ENCODE results near the gene PATE4. TPM values are rescaled to one million over a fixed set of nuclear protein-coding genes. Genes with fewer than 3 reads are reported as not detected.

Gene PATE4
- total RNA-seq, 1 donor from 2014 or later = not detected

- intact Hi-C loops (cut with DNase I) = loop anchor here (10.0 kb wide), 1 partner anchor 929 kb away; the partner anchor contains the start of gene CCDC15
Observed at GRCh38 chr11:125883375-125883774, 50.3 kb downstream of the PATE4 start.

GRCh38 chr11:125886997-125887372 is 53.9 kb downstream of the PATE4 start:
- no peak for DNase-seq (ENCODE audit: low spot score)
- intact Hi-C loops (cut with DNase I) = loop anchor here (2.0 to 10.0 kb wide), 2 partner anchors 16 to 932 kb away; partner anchors contain the start of genes CCDC15 and PUS3

More at GRCh38 chr11:125883375-125883774, 50.3 kb downstream of the PATE4 start:
- DNase-seq (ENCODE audit: low spot score) = no peak

GRCh38 chr11:125887373-125888324 is 54.5 kb downstream of the PATE4 start, which contains the start of gene HYLS1:
Gene HYLS1, plus strand, starts transcription at chr11:125887668. Its CDS starts 11,701 bp downstream, at chr11:125899369.
- intact Hi-C loops (cut with DNase I) = loop anchor here (2.0 to 10.0 kb wide), 2 partner anchors 15 to 933 kb away; partner anchors contain the start of genes CCDC15 and PUS3
- peak; percentile 96 for DNase-seq (ENCODE audit: low spot score)

Other genes starting within 250 kb of the PATE4 start
- gene STT3A, start 240.5 kb upstream of the PATE4 start, total RNA-seq = 57.8 TPM
- 1.7 TPM for gene CHEK1, start 208.2 kb upstream of the PATE4 start, total RNA-seq
- gene ACRV1, start 152.5 kb upstream of the PATE4 start, total RNA-seq = not detected
- not detected for gene PATE1, start 87.0 kb upstream of the PATE4 start, total RNA-seq
- gene PATE2, start 54.5 kb upstream of the PATE4 start, total RNA-seq = not detected
- gene PATE3, start 45.2 kb upstream of the PATE4 start, total RNA-seq = not detected
- gene HYLS1, start 54.4 kb downstream of the PATE4 start, total RNA-seq = 2.3 TPM
- 7.1 TPM for gene PUS3, start 69.9 kb downstream of the PATE4 start, total RNA-seq
- gene DDX25, start 71.2 kb downstream of the PATE4 start, total RNA-seq = not detected
- gene VSIG10L2, start 112.7 kb downstream of the PATE4 start, total RNA-seq = not detected
- gene CDON, start 229.6 kb downstream of the PATE4 start, total RNA-seq = 4.4 TPM

All from cardiac septum (tissue), 1 donor.